ENCODE data around the gene VKORC1.
"Not testable (repeated sequence)": the region's sequence is repeated elsewhere in the genome, so short reads cannot be mapped to it uniquely, and the experiment has no call there.

The VKORC1 gene

DNA sequence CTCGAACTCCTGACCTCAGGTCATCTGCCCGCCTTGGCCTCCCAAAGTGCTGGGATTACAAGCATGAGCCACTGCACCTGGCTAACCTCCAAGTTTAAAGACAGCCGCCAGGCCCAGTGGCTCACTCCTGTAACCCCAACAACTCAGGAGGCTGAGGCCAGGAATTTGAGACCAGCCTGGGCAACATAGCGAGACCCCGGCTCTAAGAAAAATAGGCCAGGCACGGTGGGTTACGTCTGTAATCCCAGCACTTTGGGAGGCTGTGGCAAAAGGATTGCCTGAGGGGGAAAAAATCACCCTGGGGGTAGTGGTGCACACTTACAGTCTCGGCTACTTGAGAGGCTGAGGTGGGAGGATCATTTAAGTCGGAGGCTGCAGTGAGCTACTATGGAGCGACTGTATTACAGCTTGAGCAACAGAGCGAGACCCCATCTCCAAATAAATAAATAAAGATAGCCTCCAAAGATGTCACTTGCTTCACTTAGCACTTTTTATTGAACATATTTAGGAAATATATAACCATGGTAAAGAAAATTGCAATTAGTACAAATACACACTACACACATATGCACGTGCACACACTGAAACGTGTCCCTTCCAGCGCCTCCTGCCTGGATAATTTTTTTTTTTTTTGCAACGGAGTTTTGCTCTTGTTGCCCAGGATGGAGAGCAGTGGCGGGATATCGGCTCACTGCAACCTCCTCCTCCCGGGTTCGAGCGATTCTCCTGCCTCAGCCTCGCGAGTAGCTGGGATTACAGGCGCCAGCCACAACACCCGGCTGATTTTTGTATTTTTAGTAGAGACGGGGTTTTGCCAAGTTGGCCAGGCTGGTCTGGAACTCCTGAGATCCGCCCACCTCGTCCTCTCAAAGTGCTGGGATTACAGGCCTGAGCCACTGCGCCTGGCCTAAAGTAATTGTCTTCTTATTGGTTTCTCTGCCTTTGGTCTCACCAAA is 12.2 kb upstream of the VKORC1 start:
- no peak for DNase-seq

DNA sequence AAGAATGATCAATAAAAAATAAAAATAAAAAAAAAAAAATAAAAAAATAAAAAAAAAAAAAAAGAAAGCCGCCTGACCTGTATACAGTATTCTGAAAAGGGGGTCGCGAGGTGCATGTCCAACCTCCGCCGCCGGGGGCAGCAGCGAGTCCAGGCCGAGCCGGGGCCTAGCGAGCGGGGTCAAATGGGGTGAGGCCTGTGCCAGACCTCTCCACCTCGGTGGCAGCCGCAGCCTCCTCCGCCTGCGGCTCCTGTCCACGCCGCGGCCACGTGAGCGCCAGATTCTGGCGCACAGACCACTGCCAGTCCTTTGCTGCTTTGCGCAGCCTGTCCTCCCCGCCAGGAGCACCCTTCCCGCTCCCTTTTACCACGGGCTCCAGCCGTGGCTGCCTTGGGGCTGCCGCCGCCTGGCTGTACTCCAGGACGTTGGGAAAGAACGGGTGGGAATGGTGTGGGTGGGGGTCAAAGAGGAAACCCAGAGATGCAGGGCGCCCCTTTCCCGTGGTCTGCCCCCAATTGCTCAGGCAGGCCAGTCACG is 11.1 kb upstream of the VKORC1 start:
- peak; percentile 68 for DNase-seq

DNA sequence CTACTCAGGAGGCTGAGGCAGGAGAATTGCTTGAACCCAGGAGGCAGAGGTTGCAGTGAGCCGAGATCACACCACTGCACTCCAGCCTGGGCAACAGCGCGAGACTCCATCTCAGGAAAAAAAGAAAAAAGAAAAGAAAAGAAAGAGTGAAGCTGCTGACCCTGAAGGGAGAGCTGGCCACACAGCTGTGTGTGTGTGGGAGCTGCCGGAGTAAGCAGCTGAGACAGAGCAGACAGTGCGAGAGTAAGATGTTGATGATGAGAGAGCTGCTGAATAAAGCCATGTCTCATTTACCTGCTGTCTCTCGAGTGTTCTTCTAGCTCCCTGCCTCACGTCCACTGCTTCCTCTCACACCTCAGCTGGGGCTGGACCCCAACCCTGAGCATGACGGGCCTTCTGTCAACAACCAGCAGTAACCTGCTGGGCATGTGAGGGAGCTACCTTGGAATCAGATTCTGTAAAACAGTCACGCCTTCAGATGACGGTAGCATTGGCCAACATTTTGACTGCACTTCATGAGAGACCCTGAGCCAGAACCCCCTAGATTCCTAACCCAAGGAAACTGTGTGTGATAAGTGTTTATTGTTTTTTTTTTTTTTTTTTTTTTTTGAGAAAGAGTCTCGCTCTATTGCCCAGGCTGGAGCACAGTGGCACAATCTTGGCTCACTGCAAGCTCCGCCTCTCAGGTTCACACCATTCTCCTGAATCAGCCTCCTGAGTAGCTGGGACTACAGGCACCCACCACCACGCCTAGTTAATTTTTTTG is 6.5 kb upstream of the VKORC1 start:
- not testable (repeated sequence) for DNase-seq

DNA sequence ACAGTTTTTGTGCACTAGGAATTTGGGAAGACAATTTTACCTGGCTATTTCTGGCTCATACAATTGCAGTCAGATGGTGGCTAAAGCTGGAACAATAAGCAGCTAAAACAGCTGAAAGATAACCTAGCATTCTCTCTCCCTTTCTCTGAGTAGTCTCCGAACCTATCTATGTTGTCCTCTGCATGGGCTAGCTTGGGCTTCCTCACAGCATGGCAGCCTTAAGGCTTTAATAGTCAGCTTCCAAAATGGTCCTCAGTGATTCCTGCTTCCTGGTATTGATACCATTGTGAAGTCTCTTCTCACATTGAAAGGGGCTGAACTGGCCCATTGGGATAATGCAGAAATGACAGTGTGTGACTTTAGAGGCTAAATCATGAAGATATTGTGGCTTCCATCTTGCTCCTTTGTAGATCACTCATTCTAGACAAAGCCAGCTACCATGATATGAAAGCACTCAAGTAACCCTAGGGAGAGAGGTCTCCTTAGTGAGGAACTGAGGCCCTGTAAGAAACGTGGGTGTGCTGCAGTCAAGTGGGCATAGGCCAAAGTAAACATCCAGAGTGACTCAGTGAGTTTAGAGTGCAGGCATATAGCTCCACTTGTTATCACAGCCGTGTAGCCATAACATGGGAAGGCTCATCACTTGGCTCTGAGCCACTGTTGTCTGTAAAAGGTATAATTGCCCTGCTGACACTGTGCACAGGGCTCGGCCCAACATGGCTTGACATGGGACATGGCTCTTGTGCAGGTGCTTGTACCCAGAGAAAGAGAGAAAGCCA is 5.5 kb upstream of the VKORC1 start:
- no peak for DNase-seq

DNA sequence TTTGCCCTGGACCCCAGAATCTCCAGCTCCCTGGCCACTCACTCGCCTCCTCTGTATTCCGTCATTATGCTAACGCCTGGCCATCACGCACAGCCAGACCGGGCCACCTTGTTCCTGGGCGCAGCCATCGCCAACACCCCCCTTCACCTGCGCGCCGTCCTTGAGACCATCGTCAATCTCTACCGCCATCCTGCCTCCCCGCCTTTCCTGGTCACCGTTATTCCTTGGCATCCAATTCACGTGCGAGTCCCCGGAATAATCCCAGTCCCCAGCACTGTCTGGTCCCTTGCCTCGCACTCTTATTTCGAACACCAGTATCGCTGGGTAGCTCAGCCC is 541 bp downstream of the VKORC1 start:
- DNase-seq = no peak

DNA sequence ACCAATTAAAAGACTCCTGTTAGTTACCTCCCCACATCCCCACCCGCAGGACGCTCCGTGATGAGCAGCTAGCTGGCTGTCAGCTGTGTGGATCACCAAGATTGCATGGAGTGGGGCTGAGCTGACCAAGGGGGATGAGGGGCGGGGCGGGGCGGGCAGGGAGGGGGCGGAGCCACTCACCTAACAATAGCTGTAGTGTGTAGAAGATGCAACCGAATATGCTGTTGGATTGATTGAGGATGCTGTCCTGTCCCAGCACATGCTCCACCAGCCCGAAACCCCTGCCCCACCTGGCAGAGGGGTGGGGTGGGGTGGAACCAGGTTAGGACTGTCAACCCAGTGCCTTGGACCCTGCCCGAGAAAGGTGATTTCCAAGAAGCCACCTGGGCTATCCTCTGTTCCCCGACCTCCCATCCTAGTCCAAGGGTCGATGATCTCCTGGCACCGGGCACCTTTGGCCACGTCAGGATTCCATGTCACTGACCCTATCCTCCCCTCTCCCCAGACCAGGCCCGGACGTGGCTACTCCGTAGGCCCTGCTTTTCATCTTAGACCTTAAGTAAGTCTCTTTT is 1.4 kb downstream of the VKORC1 start:
- DNase-seq = no peak

DNA sequence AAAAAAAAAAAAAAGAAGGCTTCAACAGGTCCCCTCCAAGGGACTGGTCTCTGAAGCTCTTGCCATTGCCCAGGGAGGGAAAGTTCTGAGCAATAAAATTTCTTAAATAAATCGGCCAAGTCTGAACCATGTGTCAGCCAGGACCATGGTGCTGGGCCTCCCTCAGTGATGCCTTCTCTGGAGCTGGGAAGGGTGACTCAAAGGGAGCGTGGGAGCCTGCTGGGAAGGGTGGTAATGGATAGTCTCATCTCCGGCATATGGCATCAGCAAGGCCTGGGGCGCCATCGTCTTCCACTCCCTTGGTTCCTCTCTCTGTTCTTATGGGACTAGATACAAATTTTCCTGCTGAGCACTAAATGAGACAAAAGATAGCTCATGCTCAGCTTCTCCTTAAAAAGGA is 2.3 kb downstream of the VKORC1 start:
- no peak for DNase-seq

DNA sequence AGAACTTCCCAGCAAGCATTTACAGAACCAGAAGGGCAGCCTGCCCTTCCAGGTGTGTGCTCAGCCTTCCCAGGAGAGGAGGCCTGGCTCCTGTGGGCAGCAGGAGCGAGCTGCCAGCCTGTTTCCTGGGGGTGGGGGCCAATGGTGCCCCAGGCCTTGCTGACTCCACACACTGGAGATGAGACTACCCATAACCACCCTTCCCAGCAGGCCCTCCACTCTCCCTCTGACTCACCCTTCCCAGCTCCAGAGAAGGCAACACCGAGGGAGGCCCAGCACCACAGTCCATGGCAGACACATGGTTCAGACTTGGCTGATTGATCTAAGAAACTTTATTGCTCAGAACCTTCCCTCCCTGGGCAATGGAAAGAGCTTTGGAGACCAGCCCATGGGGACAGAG is 4.1 kb downstream of the VKORC1 start:
- DNase-seq = no peak

DNA sequence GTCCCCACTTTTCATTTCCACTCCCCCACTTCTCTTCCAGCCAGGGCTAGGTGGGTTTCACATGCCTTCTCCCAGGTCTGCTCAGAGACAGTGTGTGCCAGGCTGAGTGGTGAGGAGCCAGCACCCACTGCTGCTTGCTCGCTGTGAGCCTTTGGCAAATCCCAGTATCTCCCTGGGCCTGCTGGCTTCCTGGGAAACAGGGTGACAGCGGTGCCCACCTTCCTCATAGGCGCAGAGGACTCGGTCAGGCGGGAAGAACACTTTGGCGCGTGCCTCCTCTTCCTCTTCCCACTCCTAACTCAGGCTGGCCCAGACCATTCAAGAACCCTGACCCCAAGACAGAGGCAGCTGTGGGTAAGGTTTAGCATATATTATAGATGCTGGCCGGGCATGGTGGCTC is 5.4 kb downstream of the VKORC1 start:
- no peak for DNase-seq

DNA sequence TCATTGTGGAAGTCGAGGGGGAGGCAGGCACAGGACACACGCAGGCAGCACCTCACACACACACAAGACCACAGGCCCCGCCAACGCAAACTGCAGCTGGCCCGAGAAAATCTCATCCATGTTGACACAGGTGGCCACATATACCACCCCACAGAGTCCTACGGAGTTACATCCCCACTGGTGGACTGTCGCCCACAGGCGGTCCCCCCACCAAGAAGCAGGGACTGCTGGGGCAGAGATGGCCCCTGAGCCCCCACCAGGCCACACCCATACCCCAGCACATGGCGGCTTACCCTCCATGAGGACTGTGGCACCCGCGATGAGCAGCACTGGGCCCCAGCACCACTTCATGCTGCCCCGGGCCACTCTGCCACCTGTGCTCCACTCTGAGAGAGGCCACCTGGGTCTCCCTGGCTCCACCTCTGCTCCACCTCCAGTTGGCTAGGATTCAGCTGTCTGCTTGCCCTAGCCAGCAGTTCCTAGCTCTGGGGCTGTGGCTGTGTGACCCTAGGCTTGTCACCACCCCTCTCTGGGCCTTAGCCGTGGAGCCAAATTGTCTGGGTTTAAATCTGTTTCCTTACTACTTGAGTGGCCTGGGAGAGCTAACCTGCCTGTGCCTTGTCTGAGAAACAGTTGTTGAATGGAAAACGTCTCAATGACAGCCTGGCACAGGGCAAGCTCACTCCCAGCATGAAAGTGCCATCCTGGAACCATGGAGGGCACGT is 6.0 kb downstream of the VKORC1 start, which contains the start of gene PRSS53:
Gene PRSS53, minus strand, starts transcription at position 485 of the 725 bp plus-strand sequence. Its CDS starts 134 bp downstream, at position 351.
- DNase-seq = no peak

DNA sequence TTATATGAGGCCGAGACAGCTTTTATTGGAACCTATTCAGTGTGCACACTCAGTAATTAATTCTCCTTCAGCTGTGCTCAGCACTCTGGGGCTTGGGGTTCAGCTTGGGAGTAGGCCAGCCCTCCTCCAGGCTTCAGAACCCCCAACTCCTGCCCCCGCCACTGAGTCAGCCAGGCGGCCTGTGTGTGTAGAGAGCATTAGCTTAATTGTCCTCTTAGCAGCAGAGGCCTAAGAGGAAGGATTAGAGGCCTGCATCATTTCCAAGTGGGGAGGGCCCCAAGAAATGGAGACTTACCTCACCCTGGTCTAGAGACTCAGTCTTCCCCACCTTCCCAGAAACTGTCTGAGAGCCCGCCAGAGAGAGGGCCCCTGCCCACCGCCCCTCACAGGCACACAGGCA is 6.6 kb downstream of the VKORC1 start:
- DNase-seq = no peak

DNA sequence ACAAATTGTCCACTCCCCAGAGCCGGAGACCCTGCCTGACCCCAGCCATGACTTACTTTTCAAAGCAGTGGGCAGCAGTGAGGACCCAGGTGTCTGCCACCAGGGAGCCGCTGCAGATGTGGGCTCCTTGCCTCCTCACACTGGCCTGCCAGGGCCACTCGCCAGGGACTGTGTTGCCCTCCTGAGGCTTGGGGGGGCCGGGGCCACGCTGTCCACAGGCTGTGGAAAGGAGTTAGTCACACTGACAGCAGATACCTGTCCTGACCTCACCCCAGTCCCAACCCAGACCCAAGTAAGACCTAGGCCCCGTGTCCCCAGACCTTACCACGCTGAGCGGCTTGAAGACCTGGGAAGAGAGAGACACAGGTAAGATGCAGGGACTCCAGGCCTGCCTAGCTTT is 7.1 kb downstream of the VKORC1 start:
- no peak for DNase-seq

DNA sequence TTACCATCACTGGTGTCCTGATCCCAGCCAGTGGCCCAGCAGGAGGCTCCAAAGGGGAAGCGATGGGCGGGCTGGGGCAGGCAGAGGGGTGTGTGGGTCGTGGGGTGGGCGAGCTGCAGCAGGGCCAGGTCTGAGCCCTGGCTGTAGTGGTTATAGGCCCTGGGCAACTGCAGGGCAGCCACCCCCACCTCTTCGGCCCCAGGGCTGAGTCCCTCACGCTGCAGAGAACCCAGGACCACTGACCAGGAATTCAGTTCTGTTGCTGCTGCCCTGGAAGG is 8.0 kb downstream of the VKORC1 start:
- DNase-seq = no peak

DNA sequence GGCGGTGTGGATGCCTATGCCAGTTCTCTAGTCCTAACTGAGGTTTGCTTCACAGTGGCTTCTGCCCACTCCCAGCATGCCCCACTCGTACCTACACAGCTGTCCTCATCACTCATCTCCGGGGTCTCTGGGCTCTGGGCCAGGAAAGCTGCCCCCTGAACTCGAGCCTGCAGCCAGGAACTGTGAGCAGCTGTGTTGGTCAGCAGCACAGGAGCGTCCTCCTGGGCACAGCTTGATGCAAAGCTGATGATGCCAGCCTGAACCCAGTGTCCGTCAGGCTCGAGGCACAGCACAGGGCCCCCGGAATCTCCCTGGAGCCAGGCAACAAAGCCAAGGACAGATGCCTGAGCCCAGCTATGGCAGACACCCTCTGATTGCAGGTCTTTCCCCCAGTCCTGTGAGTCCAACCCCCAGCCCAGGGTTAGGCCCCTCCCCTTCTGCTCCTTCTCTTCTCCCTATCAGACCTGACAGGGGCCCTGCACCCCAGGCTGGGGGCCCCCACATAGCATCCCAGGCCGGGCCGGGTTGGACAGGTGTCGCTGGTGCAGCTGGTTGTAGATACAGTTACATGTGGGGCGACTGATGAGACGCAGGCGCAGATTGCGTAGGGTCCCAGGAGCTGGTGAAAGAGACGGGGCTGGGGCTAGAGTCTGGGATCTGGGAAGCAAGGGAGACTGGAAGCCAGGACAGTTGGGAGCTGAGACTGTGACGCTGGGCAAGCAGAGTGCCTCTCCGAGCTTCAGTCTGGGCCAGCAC is 8.5 kb downstream of the VKORC1 start:
- no peak for DNase-seq

DNA sequence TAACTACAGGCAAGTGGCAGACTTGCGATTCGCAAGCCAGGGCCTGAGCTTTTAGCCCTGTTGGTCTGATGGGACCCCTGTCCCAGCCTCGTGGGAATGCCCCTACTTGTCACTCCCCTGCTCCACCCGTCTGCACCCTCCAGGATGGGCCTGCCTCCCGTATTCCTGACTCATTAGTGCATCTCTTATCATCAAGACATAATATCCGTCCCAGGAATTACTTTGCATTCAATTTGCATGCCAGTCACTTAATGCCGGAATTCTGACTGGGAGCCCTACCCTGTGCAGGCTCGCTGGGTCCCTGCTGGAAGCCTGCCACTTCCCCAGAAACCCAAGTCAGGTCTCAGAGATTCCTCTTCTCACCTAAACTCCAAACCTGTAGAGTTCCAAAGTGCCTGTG is 9.2 kb downstream of the VKORC1 start:
- DNase-seq = no peak

DNA sequence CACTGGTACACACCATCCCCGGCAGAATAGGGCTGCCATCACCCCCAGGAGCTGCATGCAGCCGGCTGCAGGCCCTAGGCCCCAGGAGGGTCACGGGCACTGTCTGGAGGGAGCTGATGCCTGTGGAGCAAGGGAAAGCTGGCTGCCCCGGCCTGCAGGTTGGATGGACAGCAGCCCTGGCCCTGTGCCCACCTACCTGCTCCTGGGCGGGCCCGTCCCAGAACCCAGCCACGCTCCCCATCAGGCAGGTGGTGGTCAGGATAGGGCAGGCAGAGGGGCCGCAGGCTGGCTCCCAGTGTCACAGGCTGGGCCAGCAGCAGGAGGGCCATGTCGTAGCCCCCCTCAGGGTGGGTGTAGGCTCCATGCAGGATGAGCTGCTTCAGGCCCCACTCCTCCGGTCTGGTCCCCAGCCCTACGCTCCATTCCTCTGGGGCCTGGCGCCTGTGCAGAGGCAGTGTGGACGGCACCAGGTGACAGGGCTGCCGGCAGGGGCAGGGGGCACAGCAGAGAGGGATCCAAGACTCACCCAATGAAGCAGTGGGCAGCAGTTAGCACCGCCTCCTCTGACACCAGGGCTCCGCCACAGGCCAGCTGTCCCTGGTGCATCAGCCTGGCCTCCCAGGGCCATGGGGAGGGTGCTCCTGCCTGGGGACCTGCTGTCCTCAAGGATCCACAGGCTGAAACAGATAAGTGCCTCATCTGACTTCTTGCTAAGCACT is 9.9 kb downstream of the VKORC1 start:
- no peak for DNase-seq

DNA sequence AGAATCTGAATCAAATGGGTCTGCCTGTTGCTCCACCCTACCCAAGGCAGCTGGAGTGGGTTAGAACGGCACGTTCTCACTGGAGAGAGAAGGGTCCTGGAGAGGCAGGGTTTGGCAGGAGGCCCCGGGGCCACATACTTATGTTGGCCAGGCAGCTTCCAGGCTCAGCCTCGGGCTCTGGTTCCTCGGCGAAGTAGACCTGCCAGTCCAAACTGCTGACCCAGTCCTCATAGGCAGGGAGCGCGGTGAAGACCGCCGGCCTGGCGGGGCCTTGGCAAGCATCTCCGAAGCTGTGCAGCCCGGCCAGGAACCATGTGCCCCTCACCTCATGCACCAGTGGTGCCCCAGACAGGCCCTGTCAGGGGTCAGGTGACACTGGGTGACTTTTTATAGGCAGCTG is 10.6 kb downstream of the VKORC1 start:
- no peak for DNase-seq

DNA sequence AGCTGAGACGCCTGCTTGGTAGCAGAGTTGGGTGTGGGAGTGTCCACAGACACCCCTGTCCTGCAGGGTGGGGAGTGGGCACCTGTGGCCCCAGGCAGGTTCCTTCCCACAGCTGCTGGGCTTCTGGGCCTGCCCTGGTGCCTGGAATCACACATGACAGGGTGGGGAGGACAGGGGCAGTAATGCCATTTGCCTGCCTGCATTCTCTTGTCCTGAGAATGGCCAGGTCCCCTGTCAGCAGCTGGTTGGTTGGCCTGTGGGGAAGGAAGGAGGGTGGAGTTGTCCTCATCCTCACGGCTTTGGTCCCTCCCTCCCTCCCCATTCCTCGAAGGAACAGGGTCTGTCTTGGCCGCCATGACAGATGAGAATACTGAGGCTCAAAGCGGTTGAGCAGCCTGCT is 11.0 kb downstream of the VKORC1 start:
- DNase-seq = no peak

DNA sequence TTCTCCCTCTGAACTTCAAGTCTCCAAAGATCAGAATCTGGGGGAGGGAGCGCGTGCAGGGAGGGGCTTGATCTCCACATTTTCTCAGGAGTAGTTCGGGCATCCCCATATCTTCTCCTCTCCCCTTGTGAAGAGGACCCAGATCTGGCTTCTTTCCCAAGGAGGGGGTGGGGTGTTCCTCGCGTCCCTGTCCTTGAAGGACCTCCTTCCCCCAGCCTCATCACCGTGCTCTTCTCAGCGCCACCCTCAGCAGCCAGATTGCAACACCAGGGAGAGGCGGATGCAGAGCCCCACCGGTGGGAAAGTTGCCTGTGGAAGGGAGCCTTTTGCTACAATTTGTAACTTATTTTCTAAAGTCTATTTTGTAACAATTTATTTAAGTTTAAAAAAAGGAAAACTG is 11.5 kb downstream of the VKORC1 start:
- no peak for DNase-seq

DNA sequence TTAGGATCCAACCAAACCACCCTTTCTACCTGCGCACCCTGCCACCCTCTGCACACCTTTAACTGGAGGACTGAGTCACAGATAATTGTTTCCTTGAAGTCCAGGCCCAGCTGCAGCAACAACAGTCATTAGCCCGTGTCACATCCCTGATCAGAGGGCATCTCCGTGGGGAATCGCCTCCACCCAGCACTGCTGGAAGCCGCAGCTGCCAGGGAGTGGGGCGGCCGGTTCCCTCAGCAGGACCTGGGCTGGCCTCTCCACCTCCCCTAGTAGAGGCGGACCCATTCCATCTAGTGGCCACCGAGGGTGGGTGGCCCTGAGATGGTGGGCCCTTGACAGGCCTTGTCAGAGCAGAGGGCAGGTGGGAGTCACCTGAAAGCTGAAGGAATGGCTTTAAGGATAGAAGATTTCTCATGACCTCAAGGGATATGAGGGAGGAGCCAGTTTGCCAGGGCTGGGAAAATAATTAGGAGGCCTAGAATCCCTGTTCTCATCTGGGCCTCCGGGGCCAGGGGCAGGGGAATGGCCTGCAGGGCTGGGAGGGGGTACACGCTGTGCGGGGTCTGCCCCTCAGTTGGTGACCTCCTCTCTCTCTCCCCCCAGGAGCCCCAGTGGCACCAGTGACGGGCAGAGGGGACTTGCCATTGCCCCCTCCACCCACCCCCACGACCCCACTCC is 12.1 kb downstream of the VKORC1 start:
- no peak for DNase-seq
